SU-DHL-6 (cell line): ENCODE measurements around the gene CREB1.

ENCODE experiments used
- H2AFZ ChIP-seq: fragments of 200-600 bp; sonication (generic); 2 replicates; pipeline ENCODE4 v1.6.1; 2014; ENCODE audit warnings: low read depth, mild to moderate bottlenecking, moderate library complexity, mixed read lengths, antibody characterized with exemption, low read length; ENCODE audit not compliant: severe bottlenecking
- H3F3A ChIP-seq: fragments of 200-600 bp; shearing (Covaris generic); 2 replicates; pipeline ENCODE4 v1.6.0; 2016; ENCODE audit warnings: antibody characterized with exemption, mild to moderate bottlenecking; ENCODE audit not compliant: insufficient read depth
- H3K27ac ChIP-seq: fragments of 200-600 bp; sonication (generic); 2 replicates; pipeline ENCODE4 v1.5.1; 2016; ENCODE audit warnings: low read depth, mild to moderate bottlenecking, low read length, moderate library complexity, mixed read lengths
- H3K27me3 ChIP-seq: fragments of 200-600 bp; sonication (generic), shearing (Covaris generic); 2 replicates; pipeline ENCODE4 v1.6.0; 2014; ENCODE audit warnings: mild to moderate bottlenecking, low read length
- H3K36me3 ChIP-seq: fragments of 200-600 bp; sonication (generic); 2 replicates; pipeline ENCODE4 v1.6.1; 2014; ENCODE audit warnings: mild to moderate bottlenecking, low read length, mixed read lengths
- H3K4me2 ChIP-seq: fragments of 300-600, 200-600 bp; shearing (Covaris generic), sonication (generic); 2 replicates; pipeline ENCODE4 v1.6.0; 2014; ENCODE audit warnings: low read length, low read depth, mild to moderate bottlenecking; ENCODE audit not compliant: poor library complexity, severe bottlenecking
- H3K4me3 ChIP-seq: fragments of 200-600 bp; sonication (generic); 2 replicates; pipeline ENCODE4 v1.5.1; 2014; ENCODE audit warnings: antibody characterized with exemption, low read length, mild to moderate bottlenecking, mixed read lengths; ENCODE audit not compliant: insufficient read depth, poor library complexity, severe bottlenecking
- H3K79me2 ChIP-seq: fragments of 200-600 bp; sonication (generic); 2 replicates; pipeline ENCODE4 v1.6.1; 2014; ENCODE audit warnings: mild to moderate bottlenecking, low read length, moderate library complexity; ENCODE audit not compliant: insufficient read depth
- H3K9ac ChIP-seq: fragments of 200-600 bp; sonication (generic); 2 replicates; pipeline ENCODE4 v1.7.0; 2014; ENCODE audit warnings: mild to moderate bottlenecking, low read length
- H3K9me2 ChIP-seq: fragments of 200-600 bp; sonication (generic); replicated peaks from 2 replicates; pipeline ENCODE4 v1.6.1; 2014; ENCODE audit warnings: low read length; ENCODE audit not compliant: insufficient read depth
- H3K9me3 ChIP-seq: fragments of 200-600 bp; sonication (generic); 2 replicates; pipeline ENCODE4 v1.6.1; 2014; ENCODE audit warnings: low read length, mixed read lengths; ENCODE audit not compliant: insufficient read depth
- H4K20me1 ChIP-seq: fragments of 200-600 bp; sonication (generic); 2 replicates; pipeline ENCODE4 v1.6.1; 2014; ENCODE audit warnings: low read depth, mild to moderate bottlenecking, antibody characterized with exemption, low read length, moderate library complexity, mixed read lengths
- CTCF ChIP-seq: fragments of 200-600 bp; sonication (generic); IDR thresholded peaks from one replicate; pipeline ENCODE4 v1.5.1; 2017; ENCODE audit warnings: antibody characterized with exemption, mild to moderate bottlenecking, low read length, moderate library complexity; ENCODE audit not compliant: insufficient read depth, poor library complexity, severe bottlenecking
- EZH2phosphoT487 ChIP-seq: fragments of 200-600 bp; sonication (generic), shearing (Covaris generic); conservative IDR thresholded peaks from 2 replicates; pipeline ENCODE4 v1.6.1; 2018; ENCODE audit warnings: mild to moderate bottlenecking, antibody characterized with exemption, low read length, moderate library complexity, mixed read lengths

Gene CREB1

GRCh38 chr2:207600231-207600630 lies 70.5 kb downstream of the CREB1 start:
- Histone ChIP-seq H3K4me3 (no peak overlapping the region), H3K27ac (no peak overlapping the region), H4K20me1 (peaks cover 3% of the 10 kb centered on the region; the same call in 1 of the 2 replicates), H2AFZ (no peak overlapping the region), H3K9me3 (no peaks in the 10 kb centered on the region), H3K79me2 (peaks cover 2% of the 10 kb centered on the region; the same call in 1 of the 2 replicates), H3K9ac (no peak overlapping the region), H3K27me3 (no peaks in the 10 kb centered on the region), H3K9me2 (no peaks in the 10 kb centered on the region), H3K36me3 (peaks cover 34% of the 10 kb centered on the region), H3K4me2 (no peak overlapping the region), H3F3A (peaks cover 49% of the 10 kb centered on the region)
- no peak for TF ChIP-seq CTCF
- TF ChIP-seq EZH2phosphoT487 = no peak

GRCh38 chr2:207601774-207602173 lies 72.0 kb downstream of the CREB1 start:
- H3K79me2 ChIP-seq = no peaks in the 10 kb centered on the region; the same call in 1 of the 2 replicates
- no peak overlapping the region for H3K27ac ChIP-seq
- peaks cover 47% of the 10 kb centered on the region for H3F3A ChIP-seq
- no peaks in the 10 kb centered on the region for H3K9me3 ChIP-seq
- H3K36me3 ChIP-seq = peaks cover 26% of the 10 kb centered on the region
- no peak overlapping the region for H3K9ac ChIP-seq
- no peak overlapping the region for H3K4me3 ChIP-seq
- no peaks in the 10 kb centered on the region for H3K9me2 ChIP-seq
- peaks cover 3% of the 10 kb centered on the region; the same call in 1 of the 2 replicates for H4K20me1 ChIP-seq
- H2AFZ ChIP-seq = no peak overlapping the region
- H3K4me2 ChIP-seq = no peak overlapping the region
- TF ChIP-seq CTCF (no peak), EZH2phosphoT487 (no peak)
- H3K27me3 ChIP-seq = no peaks in the 10 kb centered on the region

GRCh38 chr2:207603486-207603885 lies 73.7 kb downstream of the CREB1 start:
- Histone ChIP-seq H3K9me3 (no peaks in the 10 kb centered on the region), H3K79me2 (no peaks in the 10 kb centered on the region), H3K4me3 (no peak overlapping the region), H2AFZ (no peak overlapping the region), H3K4me2 (no peak overlapping the region), H4K20me1 (peaks cover 3% of the 10 kb centered on the region; the same call in 1 of the 2 replicates), H3K27ac (no peak overlapping the region), H3K27me3 (no peaks in the 10 kb centered on the region), H3F3A (peaks cover 34% of the 10 kb centered on the region), H3K36me3 (peaks cover 12% of the 10 kb centered on the region), H3K9me2 (no peaks in the 10 kb centered on the region), H3K9ac (no peak overlapping the region)
- no peak for TF ChIP-seq CTCF
- no peak for TF ChIP-seq EZH2phosphoT487
